A549 (cell line): ENCODE results near the gene PPP1R7.

Experiments used
- BHLHE40 ChIP-seq: IDR thresholded peaks from 2 replicates; pipeline ENCODE4 v1.6.1; 2012; ENCODE audit warnings: low read depth, low read length, inconsistent platforms
- CEBPB ChIP-seq, 2 experiments: fragments of >200 bp in 1 of 2; sonication (Bioruptor Twin) in 1 of 2; formaldehyde crosslinking in 1 of 2; IDR thresholded peaks; 2 replicates each; pipeline ENCODE4 v1.6.1; 2012 to 2016
- CTCF ChIP-seq: fragments of >200 bp; sonication (Bioruptor Twin); formaldehyde crosslinking; IDR thresholded peaks from 3 replicates; pipeline ENCODE4 v1.5.1; 2016
- EP300 ChIP-seq, 2 experiments: fragments of >200 bp; sonication (Bioruptor Twin); formaldehyde crosslinking; IDR thresholded peaks; 2 replicates in 1 of 2; 3 replicates in 1 of 2; pipeline ENCODE4 v1.6.1; 2016 to 2017
- ESRRA ChIP-seq: fragments of 150-350 bp; IDR thresholded peaks from 2 replicates; pipeline ENCODE4 v1.6.1; 2014; ENCODE audit warnings: mild to moderate bottlenecking, low read length, borderline replicate concordance
- NFE2L2 ChIP-seq: fragments of 150-350 bp; conservative IDR thresholded peaks from 2 replicates; pipeline ENCODE4 v1.6.1; 2014; ENCODE audit warnings: low read length
- POLR2A ChIP-seq: IDR thresholded peaks from 2 replicates; pipeline ENCODE4 v1.6.1; 2012; ENCODE audit warnings: mild to moderate bottlenecking, low read length
- REST ChIP-seq: fragments of 200-600 bp; sonication (generic); IDR thresholded peaks from 2 replicates; pipeline ENCODE4 v1.6.1; 2016; ENCODE audit warnings: antibody characterized with exemption, mild to moderate bottlenecking, moderate library complexity
- TP53 ChIP-seq: fragments of 250-450 bp; sonication (Bioruptor Pico); IDR thresholded peaks from 2 replicates; pipeline ENCODE4 v1.5.0; 2021; ENCODE audit warnings: mild to moderate bottlenecking, moderate library complexity
- ZSCAN20 ChIP-seq: fragments of 250-450 bp; sonication (Bioruptor Pico); IDR thresholded peaks from 2 replicates; pipeline ENCODE4 v1.8.0; 2022; ENCODE audit warnings: mild to moderate bottlenecking, moderate library complexity

GRCh38 chr2:241138471-241138870 is 11.8 kb upstream of the PPP1R7 start:
- TF ChIP-seq CTCF (no peak), ZSCAN20 (CRISPR knock-in tag) (no peak), TP53 (no peak), BHLHE40 (no peak), POLR2A (no peak), EP300 (IDR thresholded peaks at IDR 0.05) (no peak), CEBPB (IDR thresholded peaks at IDR 0.05) (no peak), NFE2L2 (no peak), REST (no peak), ESRRA (no peak)
